ENCODE data around the gene ATPAF1. TPM values are rescaled to one million over a fixed set of nuclear protein-coding genes. Genes with fewer than 3 reads are reported as not detected.

The ATPAF1 gene
- total RNA-seq, 1 donor from 2014 or later: 42.7 TPM

GRCh38 chr1:46603858-46604549 lies 64.2 kb downstream of the ATPAF1 start, which contains the start of gene MKNK1:
TSS of gene MKNK1 (minus strand) at chr1:46604268. CDS start at chr1:46583327, 20,941 bp downstream.
- Mint-ChIP-seq H3K36me3 (ENCODE audit: low read depth) (peaks cover 42% of the 10 kb centered on the region), H3K9me3 (no peaks in the 10 kb centered on the region), H3K27me3 (ENCODE audit: low read depth) (no peaks in the 10 kb centered on the region), H3K27ac (peak within 1 kb of the TSS; percentile 75), H3K4me3 (ENCODE audit: low read depth) (peak within 1 kb of the TSS; percentile 87), H3K4me1 (ENCODE audit: low read depth) (peaks cover 54% of the 10 kb centered on the region)
- peak; percentile 97 for DNase-seq (ENCODE audit: low spot score)
- intact Hi-C loops (cut with micrococcal nuclease): loop anchor here (1.0 kb wide), 4 partner anchors 12 to 115 kb away; partner anchors contain the start of genes ATPAF1, EFCAB14 and MOB3C

GRCh38 chr1:46603481-46603857 lies 64.7 kb downstream of the ATPAF1 start:
- intact Hi-C loops (cut with micrococcal nuclease): no loop called here
- peak overlapping the region; percentile 87 for H3K4me3 Mint-ChIP-seq (ENCODE audit: low read depth)
- no peaks in the 10 kb centered on the region for H3K9me3 Mint-ChIP-seq
- H3K4me1 Mint-ChIP-seq (ENCODE audit: low read depth): peaks cover 57% of the 10 kb centered on the region
- peak overlapping the region; percentile 75 for H3K27ac Mint-ChIP-seq
- no peak for DNase-seq (ENCODE audit: low spot score)
- peaks cover 37% of the 10 kb centered on the region for H3K36me3 Mint-ChIP-seq (ENCODE audit: low read depth)
- H3K27me3 Mint-ChIP-seq (ENCODE audit: low read depth): no peaks in the 10 kb centered on the region

GRCh38 chr1:46601257-46602007 lies 66.7 kb downstream of the ATPAF1 start:
- Mint-ChIP-seq H3K27ac (no peak overlapping the region), H3K4me3 (ENCODE audit: low read depth) (peak overlapping the region; percentile 23), H3K9me3 (no peaks in the 10 kb centered on the region), H3K27me3 (ENCODE audit: low read depth) (no peaks in the 10 kb centered on the region), H3K36me3 (ENCODE audit: low read depth) (peaks cover 42% of the 10 kb centered on the region), H3K4me1 (ENCODE audit: low read depth) (peaks cover 66% of the 10 kb centered on the region)
- intact Hi-C loops (cut with micrococcal nuclease): no loop called here
- no peak for DNase-seq (ENCODE audit: low spot score)

- peaks cover 69% of the 10 kb centered on the region for H3K4me1 Mint-ChIP-seq (ENCODE audit: low read depth)
- H3K4me3 Mint-ChIP-seq (ENCODE audit: low read depth): no peak overlapping the region
- H3K36me3 Mint-ChIP-seq (ENCODE audit: low read depth): peaks cover 44% of the 10 kb centered on the region
- DNase-seq (ENCODE audit: low spot score): no peak
- H3K27me3 Mint-ChIP-seq (ENCODE audit: low read depth): no peaks in the 10 kb centered on the region
- no peak overlapping the region for H3K27ac Mint-ChIP-seq
- H3K9me3 Mint-ChIP-seq: no peaks in the 10 kb centered on the region
- intact Hi-C loops (cut with micrococcal nuclease): no loop called here
Measured at GRCh38 chr1:46599059-46599970, 68.8 kb downstream of the ATPAF1 start.

- Mint-ChIP-seq H3K27me3 (ENCODE audit: low read depth) (no peaks in the 10 kb centered on the region), H3K4me1 (ENCODE audit: low read depth) (peaks cover 65% of the 10 kb centered on the region), H3K9me3 (no peaks in the 10 kb centered on the region), H3K4me3 (ENCODE audit: low read depth) (no peak overlapping the region), H3K36me3 (ENCODE audit: low read depth) (peaks cover 67% of the 10 kb centered on the region), H3K27ac (no peak overlapping the region)
- DNase-seq (ENCODE audit: low spot score): no peak
- intact Hi-C loops (cut with micrococcal nuclease): no loop called here
Measured at GRCh38 chr1:46596846-46597245, 71.3 kb downstream of the ATPAF1 start.

GRCh38 chr1:46596036-46596435 lies 72.1 kb downstream of the ATPAF1 start:
- intact Hi-C loops (cut with micrococcal nuclease): no loop called here
- Mint-ChIP-seq H3K4me1 (ENCODE audit: low read depth) (peaks cover 60% of the 10 kb centered on the region), H3K27me3 (ENCODE audit: low read depth) (no peaks in the 10 kb centered on the region), H3K27ac (no peak overlapping the region), H3K36me3 (ENCODE audit: low read depth) (peaks cover 67% of the 10 kb centered on the region), H3K4me3 (ENCODE audit: low read depth) (no peak overlapping the region), H3K9me3 (no peaks in the 10 kb centered on the region)
- DNase-seq (ENCODE audit: low spot score): no peak

GRCh38 chr1:46595127-46595526 lies 73.0 kb downstream of the ATPAF1 start:
- Mint-ChIP-seq H3K36me3 (ENCODE audit: low read depth) (peaks cover 70% of the 10 kb centered on the region), H3K27me3 (ENCODE audit: low read depth) (no peaks in the 10 kb centered on the region), H3K4me1 (ENCODE audit: low read depth) (peaks cover 55% of the 10 kb centered on the region), H3K27ac (no peak overlapping the region), H3K4me3 (ENCODE audit: low read depth) (peak overlapping the region; percentile 37), H3K9me3 (peaks cover under 1% of the 10 kb centered on the region)
- intact Hi-C loops (cut with micrococcal nuclease): no loop called here
- DNase-seq (ENCODE audit: low spot score): no peak

GRCh38 chr1:46594063-46594462 lies 74.1 kb downstream of the ATPAF1 start:
- no peak overlapping the region for H3K27ac Mint-ChIP-seq

GRCh38 chr1:46592823-46593222 lies 75.3 kb downstream of the ATPAF1 start:
- DNase-seq (ENCODE audit: low spot score): no peak
- Mint-ChIP-seq H3K4me1 (ENCODE audit: low read depth) (peaks cover 40% of the 10 kb centered on the region), H3K4me3 (ENCODE audit: low read depth) (no peak overlapping the region), H3K27ac (no peak overlapping the region), H3K36me3 (ENCODE audit: low read depth) (peaks cover 78% of the 10 kb centered on the region), H3K9me3 (peaks cover 9% of the 10 kb centered on the region), H3K27me3 (ENCODE audit: low read depth) (no peaks in the 10 kb centered on the region)
- intact Hi-C loops (cut with micrococcal nuclease): no loop called here

More at GRCh38 chr1:46594063-46594462, 74.1 kb downstream of the ATPAF1 start:
- H3K27me3 Mint-ChIP-seq (ENCODE audit: low read depth): no peaks in the 10 kb centered on the region
- intact Hi-C loops (cut with micrococcal nuclease): no loop called here
- no peak for DNase-seq (ENCODE audit: low spot score)
- peaks cover 48% of the 10 kb centered on the region for H3K4me1 Mint-ChIP-seq (ENCODE audit: low read depth)
- H3K4me3 Mint-ChIP-seq (ENCODE audit: low read depth): no peak overlapping the region
- H3K9me3 Mint-ChIP-seq: peaks cover 9% of the 10 kb centered on the region
- H3K36me3 Mint-ChIP-seq (ENCODE audit: low read depth): peaks cover 79% of the 10 kb centered on the region

- intact Hi-C loops (cut with micrococcal nuclease): loop anchor here (10.0 kb wide), 1 partner anchor 245 kb away; the partner anchor contains the start of gene NSUN4
- Mint-ChIP-seq H3K27ac (no peak overlapping the region), H3K27me3 (ENCODE audit: low read depth) (no peaks in the 10 kb centered on the region), H3K4me3 (ENCODE audit: low read depth) (no peak overlapping the region), H3K9me3 (peaks cover 9% of the 10 kb centered on the region), H3K36me3 (ENCODE audit: low read depth) (peaks cover 72% of the 10 kb centered on the region), H3K4me1 (ENCODE audit: low read depth) (peaks cover 16% of the 10 kb centered on the region)
- no peak for DNase-seq (ENCODE audit: low spot score)
Measured at GRCh38 chr1:46589529-46589928, 78.6 kb downstream of the ATPAF1 start.

GRCh38 chr1:46587069-46587468 lies 81.1 kb downstream of the ATPAF1 start:
- peaks cover 9% of the 10 kb centered on the region for H3K9me3 Mint-ChIP-seq
- intact Hi-C loops (cut with micrococcal nuclease): loop anchor here (10.0 kb wide), 1 partner anchor 242 kb away; the partner anchor contains the start of gene NSUN4
- H3K4me3 Mint-ChIP-seq (ENCODE audit: low read depth): no peak overlapping the region
- no peaks in the 10 kb centered on the region for H3K27me3 Mint-ChIP-seq (ENCODE audit: low read depth)
- H3K36me3 Mint-ChIP-seq (ENCODE audit: low read depth): peaks cover 70% of the 10 kb centered on the region
- no peak overlapping the region for H3K27ac Mint-ChIP-seq
- no peak for DNase-seq (ENCODE audit: low spot score)
- H3K4me1 Mint-ChIP-seq (ENCODE audit: low read depth): peaks cover 28% of the 10 kb centered on the region

- Mint-ChIP-seq H3K9me3 (peaks cover 9% of the 10 kb centered on the region), H3K36me3 (ENCODE audit: low read depth) (peaks cover 63% of the 10 kb centered on the region), H3K4me1 (ENCODE audit: low read depth) (peaks cover 37% of the 10 kb centered on the region), H3K4me3 (ENCODE audit: low read depth) (no peak overlapping the region), H3K27ac (no peak overlapping the region), H3K27me3 (ENCODE audit: low read depth) (no peaks in the 10 kb centered on the region)
- intact Hi-C loops (cut with micrococcal nuclease): loop anchor here (10.0 kb wide), 1 partner anchor 241 kb away; the partner anchor contains the start of gene NSUN4
- DNase-seq (ENCODE audit: low spot score): no peak
Measured at GRCh38 chr1:46585312-46585938, 82.7 kb downstream of the ATPAF1 start.

All from activated T-helper 2 cell treated with anti-CD3 and anti-CD28 coated beads, Interferon-gamma antibody, Interleukin-2, Interleukin-4, amounts not matched to agents 10 μg/mL and 5 μg/mL and 100 μg/mL, durations not matched to agents 14 hours and 24 hours and 36 hours (primary cell).